Kidney capillary endothelial cell (primary cell): ENCODE results near the gene COL26A1.
"Not testable (repeated sequence)": the region's sequence is repeated elsewhere in the genome, so short reads cannot be mapped to it uniquely, and the experiment has no call there.

Source experiments
- DNase-seq: peaks from one replicate; pipeline ENCODE4 v3.0.0-alpha.2; 2018; ENCODE audit warnings: low spot score

Gene COL26A1

DNA sequence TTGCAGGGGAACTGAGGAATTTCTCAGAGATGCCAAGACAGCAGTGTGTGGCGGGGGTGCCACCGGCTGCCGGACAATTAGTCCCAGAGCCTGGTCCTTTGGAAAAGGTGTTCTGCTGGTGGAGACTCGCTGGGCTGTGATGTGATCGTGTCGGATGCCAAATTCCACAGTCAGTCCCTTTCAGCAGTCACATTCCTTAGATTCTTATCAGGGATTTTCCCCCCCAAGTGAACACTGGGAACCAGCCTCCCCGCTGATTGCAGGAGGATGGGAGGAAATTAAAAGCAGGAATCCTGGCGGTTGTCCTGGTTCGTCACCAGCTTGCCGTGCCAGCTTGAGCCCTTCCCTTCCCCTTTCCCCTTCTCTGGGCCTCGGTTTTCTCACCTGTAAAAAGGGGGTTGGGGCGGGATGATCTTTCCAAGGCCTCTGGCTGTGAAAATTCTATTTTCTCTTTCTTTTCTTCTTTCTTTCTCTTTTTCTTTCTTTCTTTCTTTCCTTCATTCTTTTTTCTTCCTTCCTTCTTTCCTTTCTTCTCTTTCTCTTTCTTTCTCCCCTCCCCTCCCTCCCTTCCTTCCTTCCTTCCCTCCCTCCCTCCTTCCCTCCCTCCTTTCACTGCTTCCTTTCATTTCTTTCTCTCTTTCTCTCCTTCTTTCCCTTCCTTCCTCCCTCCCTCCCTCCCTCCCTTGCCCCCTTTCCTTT lies 39.6 kb downstream of the COL26A1 start:
- DNase-seq, result no peak

DNA sequence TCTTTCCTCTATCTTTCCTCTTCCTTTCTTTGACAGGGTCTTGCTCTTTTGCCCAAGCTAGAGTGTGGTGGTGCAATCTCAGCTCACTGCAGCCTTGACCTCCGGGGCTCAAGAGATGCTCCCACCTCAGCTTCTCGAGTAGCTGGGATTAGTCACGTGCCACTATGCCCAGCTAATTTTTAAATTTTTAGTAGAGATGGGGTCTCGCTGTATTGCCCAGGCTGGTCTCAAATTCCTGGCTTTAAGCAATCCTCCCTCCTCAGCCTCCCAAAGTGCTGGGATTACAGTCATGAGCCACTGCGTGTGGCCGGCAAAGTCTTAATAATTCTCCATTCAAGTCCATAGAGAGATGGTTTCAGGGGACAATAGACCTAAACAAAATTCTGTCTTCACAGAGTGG lies 40.2 kb downstream of the COL26A1 start:
- DNase-seq, result no peak

DNA sequence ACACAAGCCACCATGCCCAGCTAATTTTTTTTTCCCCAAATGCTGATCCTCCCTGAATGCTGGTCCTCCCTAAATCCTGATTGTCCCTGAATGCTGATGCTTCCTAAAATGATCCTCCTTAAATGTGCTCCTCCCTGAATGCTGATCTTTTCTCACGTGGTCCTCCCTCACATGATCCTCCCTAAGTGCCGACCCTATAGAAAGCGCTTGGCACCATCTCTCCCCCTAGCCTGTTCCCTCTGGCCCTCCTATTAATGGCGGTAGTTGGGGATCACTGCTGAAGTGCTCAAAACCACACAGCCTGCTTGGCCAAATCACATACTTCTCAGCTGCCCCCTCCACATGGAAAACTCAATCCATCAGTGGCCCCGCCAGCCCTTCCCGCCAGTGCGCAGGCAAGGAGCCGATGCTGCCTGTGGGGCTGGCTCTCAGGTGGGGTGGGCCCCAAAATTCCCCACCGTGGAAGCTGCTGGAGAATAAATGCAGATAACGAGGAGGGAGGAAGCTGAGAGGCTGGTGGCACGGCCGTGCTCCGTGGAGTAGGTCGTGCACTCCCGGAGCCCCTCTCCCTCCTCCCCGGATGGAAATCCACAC lies 42.9 kb downstream of the COL26A1 start:
- DNase-seq, result no peak

DNA sequence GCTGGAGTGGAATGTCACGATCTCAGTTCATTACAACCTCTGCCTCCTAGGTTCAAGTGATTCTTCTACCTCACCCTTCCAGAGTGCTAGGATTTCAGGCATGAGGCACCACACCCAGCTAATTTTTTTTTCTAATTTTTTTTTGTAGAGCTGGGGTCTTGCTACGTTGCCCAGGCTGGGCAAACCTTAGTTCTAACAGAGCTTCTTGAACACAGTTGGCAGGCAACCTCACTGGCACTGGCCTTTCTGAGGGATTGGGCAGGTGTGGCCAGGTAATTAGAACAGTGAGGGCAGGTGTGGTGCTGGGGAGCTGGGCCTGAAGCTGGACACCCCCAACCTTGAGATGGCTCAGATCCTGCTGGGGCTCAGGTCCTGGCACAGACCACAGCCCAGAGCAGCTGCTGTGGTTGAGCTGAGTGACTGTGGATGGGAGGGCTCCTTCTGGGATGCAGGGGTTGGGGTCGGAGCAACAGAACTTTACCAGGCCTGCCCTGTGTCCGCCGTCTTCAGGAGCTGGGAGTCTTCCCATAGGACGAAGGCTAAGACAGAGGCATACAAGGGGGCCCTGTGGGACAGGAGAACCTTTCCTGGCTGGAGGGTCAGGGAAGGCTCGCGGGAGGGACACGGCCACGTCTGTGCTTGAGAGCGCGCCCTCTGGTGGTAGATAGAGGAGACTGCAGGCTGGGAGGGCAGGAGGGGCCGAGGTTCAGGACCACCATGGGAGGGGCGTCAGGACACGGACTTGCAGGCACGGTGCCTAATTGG lies 48.2 kb downstream of the COL26A1 start:
- DNase-seq, result peak; percentile 13

DNA sequence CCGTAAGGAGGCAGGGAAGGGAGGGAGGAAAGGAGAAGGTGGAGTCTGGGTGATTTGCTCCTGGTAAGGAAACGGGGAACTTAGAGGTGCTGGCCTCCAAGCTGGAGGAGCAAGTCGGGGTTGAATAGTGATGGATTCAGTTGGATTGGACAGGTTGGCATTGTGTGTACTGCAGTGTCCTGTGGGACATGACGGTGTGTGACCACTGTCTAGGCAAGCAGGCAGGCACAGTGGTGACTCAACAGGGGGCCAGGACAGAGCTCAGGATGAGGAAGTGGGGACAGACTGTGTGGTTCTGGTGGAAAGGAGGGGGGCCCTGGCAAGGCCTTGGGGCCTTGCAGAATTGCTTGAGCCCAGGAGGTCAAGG lies 48.8 kb downstream of the COL26A1 start:
- DNase-seq, result no peak

DNA sequence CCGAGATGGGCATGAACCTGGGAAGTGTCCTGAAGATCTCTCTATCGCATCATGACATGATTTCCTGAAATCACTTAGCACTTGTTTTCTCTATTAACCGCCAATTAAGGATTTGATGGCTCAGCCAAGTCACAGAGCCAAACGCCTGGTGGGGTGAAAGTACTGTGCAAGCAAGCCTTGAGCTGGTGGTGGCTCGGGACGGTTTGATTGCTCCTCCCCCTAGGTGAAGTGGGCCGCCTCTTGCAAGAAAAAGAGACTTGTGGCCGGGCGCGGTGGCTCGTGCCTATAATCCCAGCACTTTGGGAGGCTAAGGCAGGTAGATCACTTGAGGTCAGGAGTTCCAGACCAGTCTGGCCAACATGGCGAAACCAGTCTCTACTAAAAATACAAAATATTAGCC lies 50.3 kb downstream of the COL26A1 start:
- no peak for DNase-seq

DNA sequence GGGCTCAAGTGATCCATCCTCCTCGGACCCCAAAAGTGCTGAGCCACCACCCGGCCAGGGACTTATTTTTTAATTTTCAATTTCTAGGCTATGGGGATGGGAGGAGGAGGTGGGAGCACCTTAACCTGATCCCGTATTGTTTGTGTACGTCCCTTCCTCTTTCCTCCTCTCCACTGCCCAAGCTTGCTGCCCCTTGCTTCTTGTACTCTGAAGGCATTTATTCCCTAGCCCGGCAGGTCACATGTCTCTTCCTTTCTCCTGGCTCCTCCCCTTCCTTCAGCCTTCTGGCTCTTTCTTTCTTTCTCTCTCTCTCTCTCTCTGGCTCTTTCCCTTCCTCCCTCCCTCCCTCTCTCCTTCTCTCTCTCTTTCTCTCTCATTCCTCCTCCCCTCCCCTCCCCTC lies 56.0 kb downstream of the COL26A1 start:
- DNase-seq, result no peak

DNA sequence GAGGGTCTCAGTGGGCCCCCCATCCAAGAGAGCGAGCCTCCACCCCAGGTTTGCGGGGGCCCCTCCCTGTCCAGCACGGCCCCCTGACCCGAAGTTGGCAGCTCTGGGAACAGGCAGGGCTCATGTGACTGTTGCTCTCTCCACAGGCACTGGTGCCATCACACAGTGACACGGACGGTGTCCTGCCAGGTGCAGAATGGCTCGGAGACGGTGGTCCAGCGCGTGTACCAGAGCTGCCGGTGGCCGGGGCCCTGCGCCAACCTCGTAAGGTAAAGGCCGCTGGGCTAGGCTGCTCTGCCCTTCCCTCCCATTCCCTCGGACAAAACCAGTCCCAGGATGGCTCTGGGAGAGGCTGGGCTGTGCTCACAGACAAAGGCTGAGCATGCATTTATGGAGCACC lies 57.2 kb downstream of the COL26A1 start:
- no peak for DNase-seq

DNA sequence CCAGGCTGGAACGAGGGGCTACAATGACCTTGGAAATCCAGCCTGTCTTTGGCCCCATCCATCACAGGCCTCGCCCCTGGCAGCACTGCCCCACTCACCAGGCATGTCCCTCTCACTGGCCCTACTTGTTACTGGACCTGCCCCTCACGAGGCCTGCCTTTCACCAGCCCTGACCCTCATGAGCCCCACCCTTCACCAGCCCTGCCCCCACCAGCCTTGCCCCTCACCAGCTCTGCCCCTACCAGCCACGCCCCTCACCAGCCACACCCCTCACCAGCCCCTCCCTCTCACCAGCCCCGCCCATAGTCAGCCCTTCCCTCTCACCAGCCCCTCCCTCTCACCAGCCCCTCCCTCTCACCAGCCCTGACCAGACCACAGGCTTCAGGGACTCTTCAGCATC lies 57.8 kb downstream of the COL26A1 start:
- DNase-seq, result no peak

DNA sequence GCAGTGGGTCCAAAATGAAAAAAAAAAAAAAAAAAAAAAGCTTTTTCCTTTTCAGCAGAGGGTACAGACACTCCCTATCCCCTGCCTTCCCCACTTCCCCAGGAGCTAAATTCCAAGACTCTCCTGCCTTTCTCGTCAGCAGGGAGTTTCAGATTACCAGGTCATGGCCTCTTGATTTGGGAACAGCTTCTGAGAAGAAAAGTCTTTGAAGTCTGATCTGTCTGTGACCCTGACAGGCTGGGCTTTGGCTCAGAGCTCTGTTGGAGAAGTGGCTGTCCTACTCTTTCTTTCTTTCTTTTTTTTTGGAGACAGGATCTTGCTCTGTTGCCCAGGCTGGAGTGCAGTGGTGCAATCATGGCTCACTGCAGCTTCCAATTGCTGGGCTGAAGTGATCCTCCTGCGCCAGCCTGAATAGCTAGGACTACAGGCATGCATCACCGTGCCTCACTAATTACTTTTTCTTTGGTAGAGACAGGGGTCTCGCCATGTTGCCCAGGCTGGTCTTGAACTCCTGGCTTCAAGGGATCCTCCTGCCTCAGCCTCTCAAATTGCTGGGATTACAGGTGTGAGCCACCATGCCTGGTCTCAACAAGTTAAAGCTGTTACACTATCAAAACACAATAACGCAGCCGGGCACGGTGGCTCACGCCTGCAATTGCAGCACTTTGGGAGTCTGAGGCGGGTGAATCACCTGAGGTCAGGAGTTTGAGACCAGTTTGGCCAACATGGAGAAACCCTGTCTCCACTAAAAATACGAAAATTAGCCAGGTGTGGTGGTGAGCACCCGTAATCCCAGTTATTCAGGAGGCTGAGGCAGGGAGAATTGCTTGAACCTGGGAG lies 59.9 kb downstream of the COL26A1 start:
- no peak for DNase-seq

DNA sequence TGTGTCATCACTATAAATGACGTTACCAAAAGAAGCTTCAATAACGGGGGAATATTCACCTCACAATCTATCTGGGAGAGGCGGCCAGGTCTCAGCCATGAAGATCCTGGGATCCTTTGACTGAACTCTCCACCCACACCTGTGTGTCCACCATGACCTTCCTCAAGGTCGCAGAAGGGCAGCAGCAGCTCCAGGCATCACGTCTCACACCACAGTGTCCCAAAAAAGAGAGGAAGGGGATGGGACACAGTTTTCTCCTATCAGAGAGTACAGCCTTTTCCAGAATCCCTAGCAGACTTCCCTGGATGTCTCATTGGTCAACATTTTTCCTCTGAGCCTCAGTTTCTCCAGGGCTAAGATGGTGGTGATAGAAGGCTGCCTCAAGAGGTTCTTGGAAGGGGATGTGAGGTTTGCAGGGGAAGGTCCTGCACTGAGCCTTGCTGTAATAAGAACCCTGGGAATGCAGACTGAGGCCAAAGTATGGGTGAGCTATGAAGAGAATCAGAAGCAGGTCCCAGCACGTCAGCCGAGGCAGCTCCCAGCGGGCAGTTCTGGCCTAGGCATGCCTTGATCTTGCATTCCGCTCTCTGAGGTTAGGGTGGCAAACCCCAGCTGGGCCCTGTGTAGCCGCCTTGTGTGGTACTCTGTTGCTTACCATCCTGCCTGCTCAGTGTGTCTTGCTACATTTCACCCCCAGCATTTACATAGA lies 63.8 kb downstream of the COL26A1 start:
- no peak for DNase-seq

DNA sequence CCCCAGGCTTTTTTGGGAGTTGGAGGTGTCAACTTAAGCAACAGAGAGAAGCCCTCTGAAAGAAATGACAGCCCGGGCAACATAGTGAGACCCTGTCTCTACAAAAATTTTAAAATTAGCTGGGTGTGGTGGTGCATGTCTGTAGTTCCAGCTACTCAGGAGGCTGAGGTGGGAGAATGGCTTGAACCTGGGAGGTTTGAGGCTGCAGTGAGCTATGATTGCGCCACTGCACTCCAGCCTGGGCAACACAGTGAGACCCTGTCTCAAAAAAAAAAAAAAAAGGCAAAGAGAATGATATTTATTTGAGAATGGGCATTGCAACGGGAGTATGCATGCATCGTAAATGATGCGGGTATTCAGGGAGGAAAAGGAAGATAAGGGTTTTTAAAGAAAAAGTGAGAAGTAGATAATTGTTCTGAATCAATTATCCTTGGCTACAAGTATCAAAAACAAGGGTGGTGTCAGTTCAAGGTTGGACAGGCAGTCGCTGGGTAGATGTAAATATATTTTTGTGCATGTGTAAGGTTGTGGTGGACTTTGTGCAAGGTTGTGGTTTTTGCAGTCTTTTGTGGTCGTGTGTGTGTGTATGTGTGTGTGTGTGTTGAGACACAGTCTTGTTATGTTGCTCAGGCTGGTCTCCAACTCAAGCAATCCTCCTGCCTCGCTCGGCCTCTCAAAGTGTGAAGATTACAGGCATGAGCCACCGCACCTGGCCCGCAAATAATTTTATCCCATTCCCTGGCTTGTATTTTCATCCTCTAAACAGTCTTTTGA lies 65.6 kb downstream of the COL26A1 start:
- no peak for DNase-seq

DNA sequence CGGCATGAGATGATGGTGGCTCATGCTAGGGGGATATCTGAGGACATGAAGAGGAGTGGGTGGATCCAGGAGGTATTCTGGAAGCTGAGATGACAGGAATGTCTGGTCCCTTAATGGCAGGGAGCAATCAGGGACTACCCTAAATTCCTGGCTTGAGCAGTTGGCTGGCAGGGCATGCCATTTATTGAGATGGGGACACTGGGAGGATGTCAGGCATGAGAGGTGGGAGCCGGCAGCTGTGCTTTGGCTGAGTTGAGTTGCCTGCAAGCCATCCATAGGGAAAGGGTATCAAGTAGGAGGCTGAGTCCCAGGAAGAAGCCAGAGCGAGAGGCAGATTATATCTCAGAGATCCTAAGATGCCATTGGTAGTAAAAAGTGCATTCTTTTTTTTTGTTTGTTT lies 69.6 kb downstream of the COL26A1 start:
- no peak for DNase-seq

DNA sequence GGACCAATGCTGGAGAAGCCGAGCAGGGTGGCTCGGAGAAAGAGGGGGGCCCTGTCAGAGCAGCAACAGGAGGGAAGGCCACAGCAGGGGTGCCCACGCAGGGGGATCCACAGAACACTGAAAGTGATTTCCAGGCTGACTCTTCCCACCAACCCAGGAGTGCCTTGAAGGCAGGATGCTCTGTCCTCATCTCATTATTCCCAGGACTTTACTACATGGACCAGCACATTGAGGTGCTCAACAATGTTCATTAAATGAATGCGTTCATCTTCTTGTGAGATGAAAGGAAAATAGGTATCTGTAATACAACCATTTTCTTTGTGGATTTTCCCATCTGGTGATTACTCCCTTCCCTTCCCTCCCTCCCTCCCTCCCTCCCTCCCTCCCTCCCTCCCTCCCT lies 71.0 kb downstream of the COL26A1 start:
- no peak for DNase-seq

DNA sequence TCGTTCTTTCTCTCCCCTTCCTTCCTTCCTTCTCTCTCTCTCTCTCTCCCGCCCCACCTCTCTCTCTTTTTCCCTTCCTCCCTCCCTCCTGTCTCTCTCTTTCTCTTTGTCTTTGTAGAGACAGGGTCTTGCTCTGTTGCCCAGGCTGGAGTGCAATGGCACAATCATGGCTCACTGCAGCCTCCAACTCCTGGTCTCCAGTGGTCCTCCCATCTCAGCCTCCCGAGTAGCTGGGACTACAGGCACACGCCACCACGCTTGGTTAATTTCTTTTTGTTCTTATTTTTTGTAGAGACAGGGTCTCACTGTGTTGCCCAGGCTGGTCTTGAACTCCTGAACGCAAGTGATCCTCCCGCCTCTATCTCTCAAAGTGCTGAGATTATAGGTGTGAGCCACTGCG lies 71.5 kb downstream of the COL26A1 start:
- DNase-seq, result not testable (repeated sequence)

DNA sequence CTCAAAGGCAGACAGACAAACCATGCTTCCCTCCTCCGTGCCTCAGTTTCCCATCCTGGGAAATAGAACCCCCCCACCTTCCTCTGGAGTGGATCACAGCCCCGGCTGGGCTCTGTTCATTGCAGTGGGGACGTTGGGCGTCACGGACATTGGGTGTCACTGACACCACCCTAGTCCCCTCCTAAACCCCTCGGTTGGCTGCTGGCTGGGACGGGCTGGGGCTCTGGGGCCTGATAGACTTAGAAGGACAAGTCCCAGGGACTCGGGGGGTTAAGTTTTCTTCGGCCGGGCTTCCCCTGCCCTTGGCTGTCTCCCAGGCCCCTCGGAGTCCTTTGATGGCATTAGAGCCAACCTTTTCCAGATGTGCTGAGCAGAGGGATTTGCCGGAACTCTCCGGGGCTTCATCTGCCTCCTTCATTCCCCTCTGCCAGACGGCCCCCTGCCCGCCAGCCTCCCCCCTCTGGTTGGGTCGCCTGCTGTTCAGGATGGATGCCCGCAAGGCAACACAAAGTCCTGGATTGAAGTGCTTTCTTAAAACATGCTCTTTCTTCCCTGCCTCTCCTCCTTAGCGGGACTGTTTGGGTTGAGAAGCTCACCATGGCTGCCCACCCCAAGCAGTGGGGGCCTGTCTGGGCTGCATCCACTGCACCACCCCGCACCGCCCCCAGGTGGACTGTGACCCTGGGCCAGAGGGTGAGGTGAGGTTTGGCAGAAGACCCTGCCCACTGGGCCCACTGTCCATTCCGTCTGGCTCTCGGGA lies 73.0 kb downstream of the COL26A1 start:
- DNase-seq, result no peak

DNA sequence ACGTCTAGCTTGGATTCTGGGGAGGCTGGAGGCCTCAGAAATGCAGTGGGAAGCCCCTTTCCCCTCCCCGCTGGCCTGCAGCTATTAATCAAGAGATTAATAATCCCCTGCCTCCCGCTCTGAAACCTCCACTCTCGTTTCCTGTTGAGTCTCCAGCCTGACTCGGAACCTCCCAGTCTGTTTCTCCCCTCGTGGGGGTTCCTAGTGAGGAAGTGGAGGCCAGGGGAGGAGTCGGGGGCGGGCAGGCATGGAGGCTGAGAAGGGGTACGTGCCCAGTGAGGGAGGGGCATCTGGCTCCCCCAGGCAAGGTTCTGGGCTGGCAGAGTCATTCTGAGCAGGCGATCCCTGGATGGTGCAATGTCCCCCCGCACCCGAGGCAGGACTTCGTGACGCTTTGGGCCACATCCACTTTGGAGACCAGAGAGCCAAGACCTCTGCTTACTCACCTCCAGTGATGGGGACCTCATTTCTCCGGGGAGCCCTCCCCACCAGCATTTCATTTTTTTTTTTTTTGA lies 73.6 kb downstream of the COL26A1 start:
- DNase-seq, result no peak

DNA sequence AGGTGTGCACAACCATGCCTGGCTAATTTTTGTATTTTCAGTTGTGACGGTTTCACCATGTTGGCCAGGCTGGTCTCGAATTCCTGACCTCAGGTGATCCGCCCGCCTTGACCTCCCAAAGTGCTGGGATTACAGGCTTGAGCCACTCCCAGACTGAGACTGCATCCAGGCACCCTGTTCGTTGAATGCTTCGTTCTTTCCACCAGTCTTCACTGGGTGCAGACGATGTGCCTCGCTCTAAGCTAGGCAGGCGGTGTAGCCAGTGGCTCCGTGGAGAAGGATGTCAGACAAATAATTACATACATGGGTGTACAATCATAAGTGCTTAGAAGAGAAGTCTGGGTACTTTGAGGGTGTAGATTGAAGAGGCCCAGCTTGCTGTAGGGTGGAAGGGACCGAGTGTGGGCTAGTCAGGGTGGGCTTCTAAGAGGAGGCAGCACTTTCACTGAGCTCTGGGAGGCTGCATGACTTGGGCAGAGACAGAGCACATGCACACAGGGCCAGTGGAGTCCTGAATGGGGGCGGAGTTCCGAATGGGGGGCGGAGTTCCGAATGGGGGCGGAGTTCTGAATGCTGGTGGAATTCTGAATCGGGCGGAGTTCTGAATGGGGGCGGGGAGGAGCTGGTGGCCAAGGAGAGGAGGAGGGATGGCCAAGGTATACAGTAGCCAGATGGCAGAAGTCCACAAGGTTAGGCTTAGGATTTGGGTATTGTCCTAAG lies 74.3 kb downstream of the COL26A1 start:
- DNase-seq, result no peak

DNA sequence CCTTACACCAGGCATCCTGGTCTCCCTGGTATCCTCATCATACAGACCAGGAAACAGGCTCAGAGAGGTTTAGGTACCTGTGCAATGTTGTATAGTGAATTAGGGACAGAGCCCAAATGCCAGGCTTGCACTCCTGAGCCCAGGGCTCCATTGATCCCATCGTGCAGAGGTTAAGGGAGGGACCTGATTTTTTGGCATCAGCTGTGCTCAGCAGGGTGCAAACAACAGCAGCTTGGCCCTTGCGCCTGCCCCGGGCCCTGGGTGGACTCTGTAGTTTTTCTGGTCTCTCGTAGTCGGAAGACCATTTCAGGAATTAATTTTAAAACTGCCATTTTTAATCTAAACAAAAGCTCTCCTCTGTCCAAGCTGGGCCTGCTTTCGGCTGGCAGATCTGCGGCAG lies 79.2 kb downstream of the COL26A1 start:
- DNase-seq, result no peak
